NCI-H2227 (cell line): ENCODE measurements around the gene SPINT1.
"Not testable (repeated sequence)": the region's sequence is repeated elsewhere in the genome, so short reads cannot be mapped to it uniquely, and the experiment has no call there.

Experiments used
- DNase-seq: peaks from one replicate; lab custom pipeline; 2025; ENCODE audit not compliant: unreplicated experiment; lab: John Stamatoyannopoulos, UW

SPINT1 gene

DNA sequence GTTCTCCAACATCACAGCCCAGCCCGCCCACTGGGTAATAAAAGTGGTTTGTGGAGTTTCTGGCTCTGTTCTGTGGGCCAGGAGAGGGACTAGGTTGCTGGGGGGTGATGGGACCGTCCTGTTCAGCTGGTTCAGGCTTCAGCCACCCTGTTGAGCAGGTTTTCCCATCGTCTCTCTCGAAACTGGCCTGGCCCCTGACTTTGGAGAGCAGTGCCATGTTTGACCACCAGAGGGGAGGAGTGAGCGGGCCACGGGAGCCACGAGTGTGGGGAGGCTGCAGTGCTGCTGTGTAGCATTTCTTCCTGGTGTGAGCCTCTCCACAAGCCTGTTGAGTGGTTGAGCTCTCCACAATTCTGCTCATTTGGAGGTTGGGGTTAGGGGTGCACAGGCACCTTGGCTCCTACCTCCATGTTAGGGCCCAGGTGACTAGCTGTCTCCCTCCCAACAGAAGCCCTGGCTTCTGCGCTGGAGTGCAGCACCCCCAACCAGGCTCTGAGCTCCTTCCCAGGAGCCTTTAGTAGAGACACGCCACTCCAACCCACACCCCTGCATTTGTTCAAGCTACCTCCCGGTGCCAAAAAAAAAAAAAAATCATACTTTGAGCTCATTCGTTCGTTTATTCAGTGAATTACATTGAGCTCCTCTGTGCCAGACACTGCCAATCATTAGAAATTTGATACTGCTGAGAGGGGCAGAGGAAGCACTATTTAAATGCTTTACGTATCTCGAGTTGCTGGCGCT is 13.9 kb downstream of the SPINT1 start:
- DNase-seq = peak; percentile 77

DNA sequence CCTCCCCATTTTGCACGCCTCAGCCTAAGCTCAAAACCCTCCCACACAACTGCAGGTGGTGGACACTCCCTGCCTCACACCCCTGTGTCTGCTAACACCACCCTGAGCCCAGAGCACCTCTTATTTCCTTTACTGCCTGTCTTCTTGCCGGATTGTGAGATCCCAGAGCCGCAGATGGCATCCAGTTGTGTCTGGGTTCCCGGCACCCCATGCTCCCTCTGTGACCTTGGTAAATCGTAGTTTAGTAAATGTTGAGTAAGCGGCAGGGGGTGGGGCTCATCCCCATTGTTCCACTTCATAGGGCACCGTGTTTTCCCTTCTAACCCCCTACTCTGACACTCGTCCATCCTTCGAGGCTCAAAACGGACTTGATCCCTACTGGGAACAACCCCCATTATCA is 14.9 kb downstream of the SPINT1 start:
- DNase-seq = no peak

- peak; percentile 66 for DNase-seq
Observed at GRCh38 chr15:40859206-40859851, 15.5 kb downstream of the SPINT1 start.

DNA sequence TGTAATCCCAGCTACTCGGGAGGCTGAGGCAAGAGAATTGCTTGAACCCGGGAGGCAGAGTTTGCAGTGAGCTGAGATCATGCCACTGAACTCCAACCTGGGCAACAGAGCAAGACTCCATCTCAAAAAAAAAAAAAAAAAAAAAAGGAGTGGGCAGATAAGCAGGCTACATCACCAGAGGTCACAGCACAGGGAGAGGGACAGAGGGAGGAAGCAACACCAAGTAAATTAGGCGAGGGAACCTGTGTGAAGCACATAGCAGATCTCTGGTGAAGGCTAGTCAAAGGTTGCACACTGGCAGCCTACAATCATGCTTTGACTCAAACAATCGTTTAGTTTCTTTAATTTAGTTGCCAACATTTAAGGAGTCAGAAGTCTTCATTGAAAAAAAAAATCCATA is 17.3 kb downstream of the SPINT1 start:
- not testable (repeated sequence) for DNase-seq

GRCh38 chr15:40863660-40864270 is 19.9 kb downstream of the SPINT1 start:
- no peak for DNase-seq

- DNase-seq = no peak
Observed at GRCh38 chr15:40867199-40867598, 23.4 kb downstream of the SPINT1 start.

DNA sequence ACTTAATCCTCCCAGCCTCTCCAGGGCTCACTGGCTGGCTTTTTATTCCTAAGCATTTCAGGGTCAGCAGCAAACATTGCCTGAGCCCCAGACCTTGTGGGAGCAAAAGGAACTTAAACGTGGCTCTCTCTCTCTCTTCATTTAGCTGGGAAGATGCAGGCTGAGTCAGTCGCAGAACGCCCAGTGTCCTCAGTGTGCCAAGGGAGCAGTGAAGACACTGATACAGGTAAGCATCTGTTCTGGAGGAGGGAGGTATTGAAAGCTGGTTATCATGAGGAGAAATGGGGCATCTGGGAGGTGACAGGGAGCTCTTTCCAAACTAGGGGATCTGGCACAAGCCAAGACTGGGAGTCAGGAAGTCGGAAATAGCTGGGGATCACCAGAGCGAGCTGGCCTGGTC is 25.8 kb downstream of the SPINT1 start:
- DNase-seq = no peak

DNA sequence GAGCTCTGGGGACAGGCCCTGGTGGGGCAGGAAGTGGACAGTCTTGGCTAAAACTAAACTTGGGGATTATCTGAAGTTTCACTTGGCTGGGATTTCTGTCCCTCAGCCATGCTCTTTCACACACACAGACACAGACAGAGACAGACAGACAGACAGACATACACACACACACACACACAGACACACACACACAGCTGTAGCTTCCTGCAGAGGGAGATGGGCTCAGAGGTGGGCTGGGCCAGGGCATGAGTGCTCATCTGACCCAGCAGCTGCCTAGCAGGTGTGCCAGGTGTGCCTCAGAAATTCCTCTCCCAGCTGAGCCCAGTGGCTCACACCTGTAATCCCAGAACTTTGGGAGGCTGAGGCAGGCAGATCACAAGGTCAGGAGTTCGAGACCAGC is 26.9 kb downstream of the SPINT1 start:
- no peak for DNase-seq

DNA sequence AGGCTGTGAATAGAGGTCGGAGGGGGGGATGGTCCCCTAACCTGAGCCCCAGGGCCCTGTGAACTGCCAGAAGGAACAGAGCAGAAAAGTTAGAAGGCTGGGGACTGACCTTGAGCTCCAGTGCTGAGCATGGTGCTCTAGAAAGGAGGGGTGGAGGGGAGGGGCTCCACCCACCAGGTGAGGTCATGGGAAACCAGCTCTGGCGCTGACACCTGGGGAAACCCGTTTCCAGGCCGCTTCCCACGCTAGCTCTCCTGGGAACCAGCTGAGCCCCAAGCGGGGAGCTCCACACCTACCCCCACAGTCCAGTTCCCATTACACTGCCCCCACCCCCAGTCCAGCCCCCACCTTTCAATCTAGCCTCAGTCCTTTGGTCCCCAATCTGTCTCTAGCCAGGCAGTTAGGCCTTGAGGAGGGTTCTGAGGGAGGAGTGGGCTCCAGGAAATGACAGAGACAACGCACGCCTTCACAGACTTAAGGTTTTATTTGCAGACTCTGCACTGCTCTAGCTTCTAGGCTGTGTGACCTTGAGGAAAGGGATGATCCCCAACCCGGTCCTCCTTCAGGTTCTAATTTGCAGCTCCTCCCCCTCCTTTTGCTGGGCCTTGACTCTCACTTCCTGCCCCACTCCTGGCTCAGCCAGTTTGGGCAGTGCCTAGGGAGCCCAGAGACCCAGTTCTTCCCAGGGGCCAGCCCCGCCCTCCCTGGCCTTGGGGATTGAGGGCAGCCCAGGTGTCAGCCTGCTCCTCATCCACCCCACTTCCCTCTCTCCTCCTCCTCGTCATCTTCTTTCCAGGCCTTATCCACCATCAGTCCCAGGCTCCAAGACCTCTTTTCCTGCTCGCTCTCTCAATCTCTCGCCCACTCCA is 28.1 kb downstream of the SPINT1 start:
- DNase-seq = no peak

GRCh38 chr15:40872791-40873693 is 29.2 kb downstream of the SPINT1 start:
- DNase-seq = no peak

- DNase-seq = peak; percentile 56
Observed at GRCh38 chr15:40873694-40874561, 30.1 kb downstream of the SPINT1 start, which contains the start of gene RHOV. Gene RHOV, minus strand, starts transcription at chr15:40874234. Its CDS starts 95 bp downstream, at chr15:40874139.

DNA sequence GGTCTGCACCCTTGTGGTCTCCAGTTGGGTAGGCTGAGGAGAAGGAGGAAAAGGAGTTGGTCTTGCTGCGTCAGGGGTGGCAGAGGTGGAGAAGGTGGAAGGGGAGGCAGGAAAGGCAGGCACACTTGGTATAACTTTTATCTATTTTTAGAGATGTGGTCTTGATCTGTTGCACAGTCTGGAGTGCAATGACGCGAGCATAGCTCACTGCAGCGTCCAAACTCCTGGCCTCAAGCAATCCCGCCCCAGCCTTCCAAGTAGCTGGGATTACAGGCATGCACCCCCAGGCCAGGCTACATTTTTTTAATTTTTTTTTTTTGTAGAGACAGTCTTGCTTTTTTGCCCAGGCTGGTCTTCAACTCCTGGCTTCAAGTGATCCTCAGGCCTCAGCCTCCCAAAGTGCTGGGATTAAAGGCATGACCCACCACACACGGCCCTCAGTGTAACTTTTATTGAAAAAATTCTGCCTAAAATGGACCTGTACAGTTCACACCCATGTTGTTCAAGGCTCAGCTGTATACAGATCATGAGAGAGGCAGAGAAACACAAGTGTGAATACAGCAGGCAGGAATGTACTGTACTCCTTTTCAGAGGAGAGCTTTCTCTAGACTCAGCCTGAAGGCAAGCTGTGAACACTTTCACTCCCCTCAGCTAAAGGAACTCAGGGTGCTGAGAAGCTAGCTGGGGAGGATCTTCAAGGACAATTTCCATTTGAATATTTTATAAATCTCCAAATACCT is 32.3 kb downstream of the SPINT1 start:
- no peak for DNase-seq

- no peak for DNase-seq
Observed at GRCh38 chr15:40877694-40878093, 33.8 kb downstream of the SPINT1 start.

DNA sequence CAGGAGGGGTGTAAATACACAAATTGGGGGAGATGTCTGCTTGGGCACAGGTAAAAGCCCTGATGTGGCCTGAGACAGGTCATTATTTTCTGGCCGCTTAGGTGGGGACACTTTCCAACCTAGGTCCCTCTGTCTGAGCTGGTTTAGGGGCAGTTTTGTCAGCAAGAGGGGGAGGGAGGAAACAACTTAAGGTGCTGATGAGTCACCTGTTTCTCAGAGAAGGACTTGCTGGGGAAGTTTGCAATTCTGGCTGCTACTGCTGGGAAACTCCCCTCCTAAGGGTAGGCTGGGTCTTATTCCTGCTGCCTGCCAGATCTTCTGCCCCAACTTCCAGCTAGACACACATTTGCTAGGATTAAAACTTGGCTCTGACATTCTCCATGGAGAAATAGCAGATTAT is 34.9 kb downstream of the SPINT1 start:
- DNase-seq = no peak

DNA sequence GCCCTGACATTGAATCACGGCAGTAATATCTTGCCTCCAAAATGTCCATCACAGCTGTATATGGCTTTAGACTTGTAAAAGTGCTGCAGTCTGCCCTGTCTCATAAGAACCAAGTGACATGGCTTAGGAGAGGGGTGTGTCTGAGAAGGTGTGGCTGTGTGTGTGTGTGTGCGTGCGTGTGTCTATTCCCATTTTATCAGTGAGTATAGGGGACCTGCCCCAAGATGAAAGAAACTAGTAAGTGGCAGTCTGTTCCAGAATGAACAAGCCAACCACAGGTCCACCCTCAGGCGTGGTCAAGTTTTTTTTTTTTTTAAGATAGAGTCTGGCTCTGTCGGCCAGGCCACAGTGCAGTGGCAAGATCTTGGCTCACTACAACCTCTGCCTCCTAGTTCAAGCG is 35.8 kb downstream of the SPINT1 start:
- no peak for DNase-seq

- DNase-seq = no peak
Observed at GRCh38 chr15:40881351-40881750, 37.5 kb downstream of the SPINT1 start.

DNA sequence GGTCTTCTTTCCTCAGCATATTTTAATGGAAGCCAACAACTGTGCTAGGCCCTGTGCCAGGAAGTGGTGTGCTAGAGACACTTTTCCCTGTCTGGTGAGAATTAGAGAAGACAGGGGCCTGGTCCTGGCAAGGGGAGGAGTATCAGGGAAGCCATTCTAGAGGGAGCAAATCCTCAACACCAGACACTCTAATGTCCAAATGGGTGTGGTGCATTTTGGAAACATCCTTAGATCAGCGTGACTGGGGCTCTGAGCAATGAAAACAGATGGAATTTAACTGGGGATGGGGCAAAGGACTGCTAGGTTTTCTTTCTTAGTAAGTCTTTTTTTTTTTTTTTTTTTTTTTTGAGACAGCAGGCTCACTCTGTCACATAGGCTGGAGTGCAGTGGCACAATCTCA is 42.7 kb downstream of the SPINT1 start:
- DNase-seq = no peak

GRCh38 chr15:40889112-40889511 is 45.3 kb downstream of the SPINT1 start:
- no peak for DNase-seq

DNA sequence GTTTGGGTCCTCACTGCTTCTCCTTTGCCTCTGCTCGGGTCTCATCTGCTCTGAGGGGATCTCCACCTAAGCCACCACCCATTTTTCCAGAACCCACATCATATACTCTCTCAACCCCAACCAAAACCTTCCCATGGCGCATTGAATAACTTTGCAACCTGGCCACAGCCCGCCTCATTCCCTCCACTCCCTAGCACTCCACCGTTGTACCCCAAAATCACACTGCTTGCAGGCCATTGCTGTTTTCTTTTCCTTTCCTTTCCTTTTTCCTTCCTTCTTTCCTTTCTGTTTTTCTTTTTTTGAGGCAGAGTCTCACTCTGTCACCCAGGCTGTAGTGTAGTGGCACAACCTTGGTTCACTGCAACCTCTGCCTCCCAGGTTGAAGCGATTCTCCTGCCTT is 47.3 kb downstream of the SPINT1 start:
- DNase-seq = no peak
